Osteocyte (in vitro differentiated cells): ENCODE measurements around the gene ERN1. TPM values are rescaled to one million over a fixed set of nuclear protein-coding genes. Genes with fewer than 3 reads are reported as not detected.

Experiments
- DNase-seq: peaks from one replicate; pipeline ENCODE4 v3.0.0; 2021; ENCODE audit warnings: mixed read lengths; ENCODE audit not compliant: unreplicated experiment; ENCODE audit errors: extremely low spot score
- H3K27ac Mint-ChIP-seq: one replicate; pipeline ENCODE4 v1.8.0; 2021; ENCODE audit warnings: mild to moderate bottlenecking, mixed read lengths; ENCODE audit not compliant: unreplicated experiment
- H3K27me3 Mint-ChIP-seq: one replicate; pipeline ENCODE4 v1.8.0; 2021; ENCODE audit warnings: mixed read lengths; ENCODE audit not compliant: unreplicated experiment
- H3K36me3 Mint-ChIP-seq: one replicate; pipeline ENCODE4 v1.8.0; 2021; ENCODE audit warnings: mixed read lengths; ENCODE audit not compliant: unreplicated experiment
- H3K4me1 Mint-ChIP-seq: one replicate; pipeline ENCODE4 v1.8.0; 2021; ENCODE audit warnings: mixed read lengths; ENCODE audit not compliant: unreplicated experiment
- H3K4me3 Mint-ChIP-seq: one replicate; pipeline ENCODE4 v1.8.0; 2021; ENCODE audit warnings: mild to moderate bottlenecking, moderate library complexity, mixed read lengths; ENCODE audit not compliant: unreplicated experiment
- H3K9me3 Mint-ChIP-seq: one replicate; pipeline ENCODE4 v1.8.0; 2021; ENCODE audit warnings: mixed read lengths; ENCODE audit not compliant: unreplicated experiment
- CTCF ChIP-seq: fragments of 200-600 bp; sonication (generic); IDR thresholded peaks from 2 replicates; pipeline ENCODE4 v1.5.0; 2021; ENCODE audit warnings: antibody characterized with exemption, mild to moderate bottlenecking, moderate library complexity
- total RNA-seq: library from RNA; stranded (reverse); gene quantifications from 2 replicates; pipeline ENCODE4 v1.2.1, GENCODE V29; 2021

The ERN1 gene
- total RNA-seq, 1 donor from 2014 or later = 21.4 TPM

- H3K36me3 Mint-ChIP-seq = peaks cover 2% of the 10 kb centered on the region
- no peaks in the 10 kb centered on the region for H3K27me3 Mint-ChIP-seq
Observed at GRCh38 chr17:64134216-64134970, 4.4 kb upstream of the ERN1 start.

DNA sequence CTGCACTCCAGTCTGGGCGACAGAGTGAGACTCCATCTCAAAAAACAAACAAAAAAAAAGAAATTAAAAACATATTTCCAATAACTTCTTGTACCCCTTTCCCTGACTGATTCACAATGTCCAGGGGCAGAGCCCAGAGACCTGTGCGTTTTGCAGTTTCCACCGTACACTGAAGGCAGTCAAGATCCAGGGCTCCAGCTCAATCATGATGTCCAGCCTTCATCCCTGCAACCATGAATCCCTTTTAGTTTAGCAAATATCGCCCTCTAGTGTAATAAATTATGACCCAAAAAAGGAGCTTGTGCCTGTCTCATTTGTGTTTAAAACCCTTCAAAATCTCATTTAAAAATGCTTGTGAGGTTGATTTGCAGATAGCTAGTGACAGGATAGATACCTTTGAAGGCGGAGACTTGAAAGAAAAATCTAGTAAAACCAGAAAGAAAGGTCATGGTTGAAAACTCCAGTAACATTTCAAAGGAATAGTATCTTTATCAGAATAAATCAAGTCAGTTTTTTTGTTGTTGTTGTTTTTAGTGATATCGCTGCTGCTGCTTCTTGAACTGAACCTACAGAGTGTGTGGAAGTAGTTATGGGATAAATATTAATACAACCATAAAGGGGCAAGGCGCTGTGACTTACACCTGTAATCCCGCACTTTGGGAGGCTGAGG is 3.7 kb upstream of the ERN1 start:
- no peaks in the 10 kb centered on the region for H3K9me3 Mint-ChIP-seq
- peaks cover 2% of the 10 kb centered on the region for H3K36me3 Mint-ChIP-seq
- H3K27ac Mint-ChIP-seq = no peak overlapping the region
- no peaks in the 10 kb centered on the region for H3K27me3 Mint-ChIP-seq
- H3K4me3 Mint-ChIP-seq = no peak overlapping the region
- TF ChIP-seq CTCF = peak; percentile 77
- peak; percentile 71 for DNase-seq
- H3K4me1 Mint-ChIP-seq = peaks cover 14% of the 10 kb centered on the region

More at GRCh38 chr17:64134216-64134970, 4.4 kb upstream of the ERN1 start:
- DNase-seq = no peak
- Mint-ChIP-seq H3K27ac (no peak overlapping the region), H3K4me3 (no peak overlapping the region), H3K4me1 (peaks cover 9% of the 10 kb centered on the region), H3K9me3 (no peaks in the 10 kb centered on the region)
- no peak for TF ChIP-seq CTCF

- Mint-ChIP-seq H3K36me3 (no peaks in the 10 kb centered on the region), H3K27ac (no peak overlapping the region)
Observed at GRCh38 chr17:64131606-64132270, 1.8 kb upstream of the ERN1 start.

GRCh38 chr17:64130559-64131001 is 636 bp upstream of the ERN1 start:
- peak; percentile 83 for DNase-seq

More at GRCh38 chr17:64131606-64132270, 1.8 kb upstream of the ERN1 start:
- Mint-ChIP-seq H3K4me3 (no peak overlapping the region), H3K4me1 (peaks cover 21% of the 10 kb centered on the region), H3K9me3 (no peaks in the 10 kb centered on the region), H3K27me3 (no peaks in the 10 kb centered on the region)
- TF ChIP-seq CTCF = no peak
- no peak for DNase-seq

More at GRCh38 chr17:64130559-64131001, 636 bp upstream of the ERN1 start:
- no peak for TF ChIP-seq CTCF
- peaks cover 25% of the 10 kb centered on the region for H3K4me1 Mint-ChIP-seq
- no peaks in the 10 kb centered on the region for H3K9me3 Mint-ChIP-seq
- no peaks in the 10 kb centered on the region for H3K27me3 Mint-ChIP-seq
- peak overlapping the region; percentile 79 for H3K4me3 Mint-ChIP-seq
- H3K27ac Mint-ChIP-seq = peak overlapping the region; percentile 93
- H3K36me3 Mint-ChIP-seq = no peaks in the 10 kb centered on the region
